Effector memory CD4-positive, alpha-beta T cell (primary cell): ENCODE data around the gene NLE1.
A peak's percentile ranks its signal among the peaks of the same experiment; 100 is the strongest.

Experiments used
- DNase-seq, 3 donors: peaks; one replicate each; pipeline ENCODE4 v3.0.0-alpha.2; 2020
- H3K27ac ChIP-seq: 2 replicates; pipeline ENCODE4 v1.7.0; 2013; ENCODE audit warnings: mild to moderate bottlenecking, low read length, moderate library complexity; ENCODE audit not compliant: insufficient read depth, poor library complexity, severe bottlenecking
- H3K27me3 ChIP-seq: replicated peaks from 2 replicates; pipeline ENCODE4 v1.7.0; 2013; ENCODE audit warnings: mild to moderate bottlenecking, low read length; ENCODE audit not compliant: insufficient read depth, control insufficient read depth, poor library complexity, severe bottlenecking
- H3K36me3 ChIP-seq: 2 replicates; pipeline ENCODE4 v1.7.0; 2013; ENCODE audit warnings: mild to moderate bottlenecking, low read length, moderate library complexity; ENCODE audit not compliant: control insufficient read depth, insufficient read depth
- H3K4me1 ChIP-seq: 2 replicates; pipeline ENCODE4 v1.7.0; 2013; ENCODE audit warnings: low read length, mild to moderate bottlenecking; ENCODE audit not compliant: control insufficient read depth, insufficient read depth, poor library complexity, severe bottlenecking
- H3K4me3 ChIP-seq: 2 replicates; pipeline ENCODE4 v1.7.0; 2013; ENCODE audit warnings: low read length, low read depth, mild to moderate bottlenecking; ENCODE audit not compliant: insufficient read depth, poor library complexity, severe bottlenecking
- H3K9me3 ChIP-seq: 2 replicates; pipeline ENCODE4 v1.7.0; 2013; ENCODE audit warnings: mild to moderate bottlenecking, low read length, moderate library complexity; ENCODE audit not compliant: control insufficient read depth

The NLE1 gene

DNA sequence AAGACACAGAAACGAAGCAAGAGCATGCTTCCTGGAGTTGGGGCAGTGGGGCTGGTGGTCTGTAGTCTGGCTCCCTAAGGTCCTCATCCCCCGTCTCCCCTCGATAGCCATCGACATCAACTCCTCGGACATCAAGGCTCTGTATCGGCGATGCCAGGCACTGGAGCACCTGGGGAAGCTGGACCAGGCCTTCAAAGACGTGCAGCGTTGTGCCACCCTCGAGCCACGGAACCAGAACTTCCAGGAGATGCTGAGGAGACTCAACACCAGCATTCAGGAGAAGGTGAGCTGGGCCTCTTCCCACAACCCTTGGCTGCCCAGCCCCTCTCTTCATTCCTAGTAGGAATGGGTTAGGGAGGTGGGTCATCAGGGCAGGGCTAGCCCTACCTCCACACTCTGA is 7.8 kb upstream of the NLE1 start:
- Histone ChIP-seq H3K4me3 (no peak overlapping the region), H3K4me1 (no peaks in the 10 kb centered on the region), H3K27ac (no peak overlapping the region), H3K27me3 (no peaks in the 10 kb centered on the region), H3K9me3 (no peaks in the 10 kb centered on the region), H3K36me3 (no peaks in the 10 kb centered on the region)
- no peak for DNase-seq

DNA sequence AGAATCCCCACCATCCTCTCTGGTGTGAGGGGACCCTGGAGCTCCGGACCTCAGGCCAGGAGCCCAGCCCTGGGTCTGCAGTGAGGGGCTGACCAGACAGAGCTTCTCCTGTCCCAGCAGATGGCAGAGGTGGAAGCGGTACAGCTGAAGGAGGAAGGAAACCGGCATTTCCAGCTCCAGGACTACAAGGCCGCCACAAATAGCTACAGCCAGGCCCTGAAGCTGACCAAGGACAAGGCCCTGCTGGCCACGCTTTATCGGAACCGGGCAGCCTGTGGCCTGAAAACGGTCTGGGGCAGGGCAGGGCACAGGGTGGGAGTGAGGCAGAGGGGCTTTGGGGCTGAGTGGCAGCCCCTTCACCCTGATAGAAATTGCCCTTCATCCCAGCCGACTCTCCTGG is 6.0 kb upstream of the NLE1 start:
- Histone ChIP-seq H3K4me1 (no peaks in the 10 kb centered on the region), H3K27me3 (no peaks in the 10 kb centered on the region), H3K4me3 (no peak overlapping the region)

DNA sequence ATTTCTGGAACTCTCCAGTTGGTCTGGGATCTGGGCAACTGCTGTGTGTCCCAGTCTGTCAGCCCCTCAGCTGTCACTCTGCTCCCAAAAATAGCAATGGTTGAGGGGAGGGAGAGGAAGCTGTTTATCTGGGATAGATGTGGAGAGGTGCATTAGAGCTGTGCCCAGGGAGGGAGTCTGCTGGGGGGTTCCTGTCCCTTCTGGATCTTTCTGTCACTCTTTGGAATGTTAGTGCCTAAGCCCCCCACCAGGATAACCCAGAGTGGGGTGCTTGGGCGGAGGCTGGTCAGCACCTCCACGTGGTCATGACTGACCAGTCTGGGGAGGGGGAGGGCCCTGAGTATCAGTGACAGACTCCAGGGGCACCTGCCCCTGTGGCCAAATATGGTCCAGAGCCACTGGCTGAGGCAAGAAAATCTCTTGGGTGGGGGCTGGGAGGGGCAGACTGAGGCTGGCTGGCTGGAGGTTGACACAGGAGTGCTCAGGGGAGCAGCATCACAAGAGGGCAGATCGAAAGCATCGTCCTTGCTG is 5.3 kb upstream of the NLE1 start, which contains the start of gene UNC45B:
Gene UNC45B, plus strand, starts transcription at position 443 of the 531 bp plus-strand sequence. CDS start 447 bp downstream, outside the sequence.
- no peak within 1 kb of the TSS for H3K4me3 ChIP-seq
- no peaks in the 10 kb centered on the region for H3K27me3 ChIP-seq
- DNase-seq = no peak
- H3K4me1 ChIP-seq = no peaks in the 10 kb centered on the region
- H3K27ac ChIP-seq = no peak within 1 kb of the TSS
- no peaks in the 10 kb centered on the region for H3K36me3 ChIP-seq
- no peaks in the 10 kb centered on the region for H3K9me3 ChIP-seq

More for the DNA sequence above, 6.0 kb upstream of the NLE1 start:
- Histone ChIP-seq H3K36me3 (no peaks in the 10 kb centered on the region), H3K27ac (no peak overlapping the region), H3K9me3 (no peaks in the 10 kb centered on the region)
- DNase-seq = no peak

DNA sequence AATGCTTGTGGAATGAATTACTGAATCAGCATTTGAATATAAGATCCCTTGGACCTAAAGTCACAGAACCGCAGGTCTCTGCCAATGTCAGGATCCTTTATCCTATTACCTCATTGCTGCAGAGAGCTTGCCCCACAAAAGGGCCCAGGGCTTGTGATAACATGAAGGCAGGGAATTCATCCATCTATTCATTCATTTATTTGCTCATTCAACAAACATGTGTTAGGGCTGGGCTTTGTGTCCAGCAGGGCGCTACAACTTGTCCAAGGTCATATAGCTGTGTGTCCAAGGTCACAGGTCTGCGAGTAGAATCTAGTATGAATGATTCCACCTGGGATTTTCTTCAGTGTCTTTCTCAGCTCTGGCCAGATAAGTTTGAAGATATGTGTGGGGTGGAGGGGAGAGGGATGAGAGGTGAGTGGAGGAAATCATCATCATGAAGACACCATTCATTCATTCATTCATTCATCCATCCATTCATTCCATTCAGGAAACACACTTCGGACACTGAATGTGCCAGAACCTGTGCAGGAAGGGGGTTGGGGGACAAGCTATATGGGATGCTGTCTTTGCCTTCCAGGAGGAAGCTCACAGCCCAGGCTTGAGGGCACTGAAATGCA is 4.2 kb upstream of the NLE1 start:
- Histone ChIP-seq H3K4me3 (no peak overlapping the region), H3K4me1 (peaks cover 5% of the 10 kb centered on the region), H3K36me3 (peaks cover 3% of the 10 kb centered on the region), H3K27ac (no peak overlapping the region), H3K27me3 (no peaks in the 10 kb centered on the region), H3K9me3 (no peaks in the 10 kb centered on the region)
- DNase-seq = no peak

DNA sequence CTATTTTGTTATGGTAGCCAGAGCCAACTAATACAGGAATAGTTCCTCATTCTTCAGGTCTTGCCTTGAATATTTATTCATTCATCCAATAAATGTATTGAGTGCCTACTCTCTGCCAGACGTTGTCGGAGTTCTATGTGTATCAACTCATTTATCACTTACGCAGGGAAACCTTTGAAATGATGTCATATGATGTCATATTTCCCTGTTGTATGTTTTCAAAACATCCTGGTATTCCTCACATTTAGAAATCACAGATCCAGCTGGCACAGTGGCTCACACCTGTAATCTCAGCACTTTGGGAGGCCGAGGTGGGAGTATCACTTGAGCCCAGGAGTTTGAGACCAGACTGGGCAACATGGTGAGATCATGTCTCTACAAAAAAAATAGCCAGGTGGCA is 2.7 kb upstream of the NLE1 start:
- H3K9me3 ChIP-seq = no peaks in the 10 kb centered on the region
- H3K4me3 ChIP-seq = no peak overlapping the region
- no peak overlapping the region for H3K27ac ChIP-seq

DNA sequence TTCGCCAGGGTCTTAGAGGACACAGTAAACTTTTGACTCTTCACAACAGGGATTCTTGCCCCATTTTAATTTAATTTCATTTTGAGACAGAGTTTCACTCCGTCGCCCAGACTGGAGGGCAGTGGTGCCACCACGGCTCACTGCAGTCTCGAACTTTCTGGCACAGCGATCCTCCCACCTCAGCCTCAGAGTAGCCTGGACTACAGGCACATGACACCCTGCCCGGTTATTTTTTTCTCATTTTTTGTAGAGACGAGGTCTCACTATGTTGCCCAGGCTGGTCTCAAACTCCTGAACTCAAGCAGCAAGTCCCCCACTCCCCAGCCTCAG is 329 bp upstream of the NLE1 start:
- no peak for DNase-seq
- H3K36me3 ChIP-seq = peaks cover 25% of the 10 kb centered on the region
- H3K27me3 ChIP-seq = no peaks in the 10 kb centered on the region
- no peaks in the 10 kb centered on the region for H3K9me3 ChIP-seq
- peak overlapping the region; percentile 89 for H3K4me3 ChIP-seq
- H3K4me1 ChIP-seq = peaks cover 9% of the 10 kb centered on the region
- H3K27ac ChIP-seq = peak overlapping the region; percentile 69

More for the DNA sequence above, 2.7 kb upstream of the NLE1 start:
- no peaks in the 10 kb centered on the region for H3K27me3 ChIP-seq
- H3K4me1 ChIP-seq = peaks cover 9% of the 10 kb centered on the region
- DNase-seq = no peak
- H3K36me3 ChIP-seq = peaks cover 4% of the 10 kb centered on the region

DNA sequence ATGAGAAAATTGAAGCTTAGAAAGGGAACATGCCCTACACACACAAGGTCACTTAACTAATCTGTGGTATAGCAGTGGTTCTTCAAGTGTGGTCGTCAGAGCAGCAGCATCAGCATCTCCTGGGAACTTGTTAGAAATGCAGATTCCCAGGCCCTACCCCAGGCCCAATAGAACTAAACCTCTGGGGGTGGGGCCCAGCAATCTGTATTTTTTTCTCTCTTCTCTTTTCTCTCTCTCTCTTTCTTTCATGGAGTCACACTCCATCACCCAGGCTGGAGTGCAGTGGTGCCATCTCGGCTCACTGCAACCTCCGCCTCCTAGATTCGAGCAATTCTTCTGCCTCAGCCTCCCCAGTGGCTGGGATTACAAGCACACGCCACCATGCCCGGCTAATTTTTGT is 3.9 kb downstream of the NLE1 start:
- no peak overlapping the region for H3K27ac ChIP-seq
- no peaks in the 10 kb centered on the region for H3K9me3 ChIP-seq
- H3K4me3 ChIP-seq = no peak overlapping the region
- DNase-seq = no peak
- H3K4me1 ChIP-seq = peaks cover 9% of the 10 kb centered on the region
- peaks cover 67% of the 10 kb centered on the region for H3K36me3 ChIP-seq
- H3K27me3 ChIP-seq = no peaks in the 10 kb centered on the region

DNA sequence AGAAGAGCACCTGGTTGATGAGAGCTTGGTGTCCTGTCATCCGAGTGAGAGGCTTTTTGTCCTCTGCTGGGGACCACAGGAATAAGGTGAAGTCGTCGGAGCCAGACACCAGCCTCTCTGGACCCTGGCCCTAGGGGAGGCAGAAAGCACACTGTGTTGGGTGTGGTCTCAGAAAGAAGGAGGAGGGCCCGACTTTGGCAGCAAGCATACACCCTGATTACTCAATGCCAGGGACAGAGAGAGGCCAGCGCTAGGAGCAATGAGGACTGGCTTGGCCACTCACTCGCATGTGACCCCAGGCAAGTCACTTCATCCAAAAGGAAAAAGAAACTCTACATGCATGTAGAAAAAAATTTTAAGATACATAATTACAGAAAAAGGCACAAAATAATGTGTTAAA is 6.8 kb downstream of the NLE1 start:
- Histone ChIP-seq H3K27me3 (no peaks in the 10 kb centered on the region), H3K9me3 (no peaks in the 10 kb centered on the region), H3K4me1 (no peaks in the 10 kb centered on the region), H3K36me3 (peaks cover 88% of the 10 kb centered on the region), H3K27ac (no peak overlapping the region), H3K4me3 (no peak overlapping the region)
- DNase-seq = no peak

DNA sequence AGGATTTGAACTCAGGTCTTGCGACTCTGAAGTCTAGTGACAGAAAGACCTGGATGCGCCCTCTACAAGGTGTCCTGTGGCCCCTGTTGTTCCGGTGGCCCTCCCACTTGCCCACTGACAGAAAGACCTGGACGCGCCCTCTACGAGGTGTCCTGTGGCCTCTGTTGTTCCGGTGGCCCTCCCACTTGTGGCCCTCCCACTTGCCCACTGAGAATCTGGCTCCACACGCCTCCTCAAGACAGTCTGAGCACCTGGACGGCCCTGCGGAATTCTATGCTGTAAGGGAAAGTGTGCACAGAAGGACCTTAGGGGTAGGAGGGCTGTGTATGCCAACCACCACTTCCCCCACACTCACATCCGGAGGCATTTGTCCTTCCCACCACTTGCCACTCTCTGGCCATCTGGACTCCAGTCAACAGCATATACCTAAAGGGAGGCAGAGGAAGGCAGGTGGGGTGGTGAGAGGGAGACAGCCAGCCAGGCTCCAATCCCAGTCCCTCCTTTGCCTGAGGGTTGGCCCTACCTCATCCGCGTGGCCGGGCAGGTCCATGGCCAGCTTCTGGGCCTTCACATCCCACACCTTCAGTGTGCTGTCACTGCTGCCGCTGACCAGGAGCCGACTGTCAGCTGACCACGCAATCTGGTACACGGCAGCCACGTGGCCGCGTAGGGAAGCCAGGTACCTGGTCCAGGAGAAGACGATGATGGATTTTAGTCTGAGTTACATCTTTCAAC is 9.1 kb downstream of the NLE1 start:
- H3K36me3 ChIP-seq = peaks cover 71% of the 10 kb centered on the region
- no peaks in the 10 kb centered on the region for H3K9me3 ChIP-seq
- no peak overlapping the region for H3K27ac ChIP-seq

DNA sequence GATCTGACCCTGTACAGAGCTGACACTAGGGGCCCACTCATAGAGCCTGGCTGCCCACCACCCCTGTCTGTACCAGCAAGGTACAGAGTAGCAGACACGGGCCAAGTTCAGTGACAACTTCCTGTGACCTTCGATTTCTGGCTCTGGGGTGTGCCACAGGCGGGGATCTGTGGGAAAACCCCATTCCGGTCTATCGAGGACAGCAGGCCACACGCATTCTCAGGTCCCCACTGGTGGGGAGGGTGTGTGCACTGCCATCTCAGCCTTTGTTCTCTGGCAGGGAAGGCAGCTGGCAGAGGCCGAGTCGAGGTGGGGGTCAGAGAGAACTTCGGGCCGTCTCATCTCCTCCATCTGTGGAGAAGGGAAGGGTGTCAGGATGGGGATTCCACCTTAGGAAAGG is 10.0 kb downstream of the NLE1 start:
- no peaks in the 10 kb centered on the region for H3K4me1 ChIP-seq
- H3K27me3 ChIP-seq = no peaks in the 10 kb centered on the region
- H3K27ac ChIP-seq = no peak overlapping the region
- no peak overlapping the region for H3K4me3 ChIP-seq
- DNase-seq = no peak
- no peaks in the 10 kb centered on the region for H3K9me3 ChIP-seq
- H3K36me3 ChIP-seq = peaks cover 63% of the 10 kb centered on the region

More for the DNA sequence above, 9.1 kb downstream of the NLE1 start:
- no peak for DNase-seq
- Histone ChIP-seq H3K4me3 (no peak overlapping the region), H3K27me3 (no peaks in the 10 kb centered on the region), H3K4me1 (no peaks in the 10 kb centered on the region)
